K562 (cell line): ENCODE data around the gene ANO3. TPM values are rescaled to one million over a fixed set of nuclear protein-coding genes. Genes with fewer than 3 reads are reported as not detected.

ENCODE experiments used
- ATAC-seq: fragments of 200-7000 bp; cut with Tn5 transposase; 3 replicates; pipeline ENCODE4 v1.9.1; 2020; ENCODE audit warnings: moderate library complexity
- BruUV-seq: library from RNA; stranded (reverse); fragments of 400-500 nt; replicated peaks from 2 replicates; lab custom pipeline; 2021; lab: Mats Ljungman, UMichigan
- CTCF ChIA-PET: fragments of 300-600 bp; formaldehyde crosslinking; extraction: SDS; loops from one replicate; lab custom pipeline; 2021; ENCODE audit warnings: low intra/inter-chr PET ratio; lab: Yijun Ruan, JAX
- POLR2A ChIA-PET: fragments of 300-600, 350-650 bp; sonication (Branson Sonifier 250); formaldehyde crosslinking; extraction: SDS; loops from one replicate; lab custom pipeline; 2021; ENCODE audit warnings: antibody characterized with exemption, inconsistent platforms; lab: Yijun Ruan, JAX
- DNase-seq, 4 experiments: peaks; one replicate each; pipeline versions ENCODE4 v3.0.0 to v3.0.0-alpha.2; 2011 to 2018; ENCODE audit warnings: low spot score in 3 of 4, mixed read lengths in 3 of 4; ENCODE audit errors: extremely low read depth in 1 of 4
- FAIRE-seq: peaks from 2 replicates; lab custom pipeline; 2011; peaks lifted over from hg19 to GRCh38; lab: Jason Lieb, UNC
- H2AFZ ChIP-seq: 2 replicates; pipeline ENCODE4 v1.6.0; 2011; ENCODE audit warnings: low read depth, low read length, control low read depth, inconsistent platforms
- H3K27ac ChIP-seq: fragments of 200-600 bp; 3 replicates; pipeline ENCODE4 v1.8.0; 2011; ENCODE audit warnings: low read depth, mild to moderate bottlenecking, control low read depth, inconsistent platforms, low read length, moderate library complexity, mixed read lengths; ENCODE audit errors: extremely low read depth
- H3K27me3 ChIP-seq, 2 experiments: fragments of 300-600 bp in 1 of 2; 2 replicates in 1 of 2; 3 replicates in 1 of 2; pipeline versions ENCODE4 v1.6.0 to v1.8.0; 2011; ENCODE audit warnings: inconsistent platforms in 2 of 2, low read length in 2 of 2, mild to moderate bottlenecking in 1 of 2, mixed read lengths in 1 of 2, moderate library complexity in 1 of 2; ENCODE audit not compliant: control insufficient read depth in 2 of 2, insufficient read depth in 2 of 2
- H3K36me3 ChIP-seq: fragments of 300-600 bp; 3 replicates; pipeline ENCODE4 v1.8.0; 2011; ENCODE audit warnings: mild to moderate bottlenecking, low read length, inconsistent platforms; ENCODE audit not compliant: control insufficient read depth, insufficient read depth
- H3K4me1 ChIP-seq, 2 experiments: fragments of 200-600 bp in 1 of 2; replicated peaks in 1 of 2; 2 replicates in 1 of 2; 3 replicates in 1 of 2; pipeline versions ENCODE4 v1.5.1 to v1.8.0; 2011; ENCODE audit warnings: inconsistent platforms in 2 of 2, low read length in 2 of 2, mild to moderate bottlenecking in 1 of 2, mixed read lengths in 1 of 2, moderate library complexity in 1 of 2; ENCODE audit not compliant: control insufficient read depth in 2 of 2, insufficient read depth in 2 of 2
- H3K4me2 ChIP-seq: 2 replicates; pipeline ENCODE4 v1.6.1; 2011; ENCODE audit warnings: low read length, control low read depth, inconsistent platforms, mixed read lengths; ENCODE audit not compliant: insufficient read depth
- H3K4me3 ChIP-seq: fragments of 200-600 bp; sonication (generic), shearing (Covaris generic); 2 replicates; pipeline ENCODE4 v1.5.1; 2016; ENCODE audit warnings: control low read depth, inconsistent platforms
- H3K79me2 ChIP-seq: fragments of 200-600 bp; 3 replicates; pipeline ENCODE4 v1.8.0; 2011; ENCODE audit warnings: low read length, inconsistent platforms; ENCODE audit not compliant: control insufficient read depth, insufficient read depth
- H3K9ac ChIP-seq, 2 experiments: 2 replicates each; pipeline versions ENCODE4 v1.6.0 to v1.6.1; 2011; ENCODE audit warnings: low read depth in 2 of 2, low read length in 2 of 2, control low read depth in 1 of 2, inconsistent platforms in 1 of 2, mild to moderate bottlenecking in 1 of 2, mixed read lengths in 1 of 2; ENCODE audit not compliant: insufficient read depth in 1 of 2
- H3K9me1 ChIP-seq: one replicate; pipeline ENCODE4 v1.6.0; 2011; ENCODE audit warnings: inconsistent platforms, mild to moderate bottlenecking, low read length, moderate library complexity; ENCODE audit not compliant: control insufficient read depth, insufficient read depth
- H3K9me3 ChIP-seq: replicated peaks from 2 replicates; pipeline ENCODE4 v1.5.1; 2011; ENCODE audit warnings: low read depth, low read length, inconsistent platforms; ENCODE audit not compliant: control insufficient read depth, insufficient read depth
- H4K20me1 ChIP-seq: replicated peaks from 2 replicates; pipeline ENCODE4 v1.6.1; 2011; ENCODE audit warnings: low read length, inconsistent platforms, mixed read lengths; ENCODE audit not compliant: control insufficient read depth, insufficient read depth
- DLX4 ChIP-seq: fragments of 250-450 bp; sonication (Bioruptor Pico); IDR thresholded peaks from 2 replicates; pipeline ENCODE4 v1.6.1; 2021; ENCODE audit warnings: mild to moderate bottlenecking
- ETV1 ChIP-seq: fragments of 450-650 bp; conservative IDR thresholded peaks from 2 replicates; pipeline ENCODE4 v1.6.1; 2016; ENCODE audit warnings: missing genetic modification characterization, control low read depth, low read depth, missing compliant biosample characterization
- GTF2B ChIP-seq: IDR thresholded peaks from 2 replicates; pipeline ENCODE4 v1.6.1; 2011; ENCODE audit not compliant: insufficient read length; ENCODE audit errors: extremely low read depth
- ILF3 ChIP-seq: fragments of 450-650 bp; IDR thresholded peaks from 2 replicates; pipeline ENCODE4 v1.6.1; 2018; ENCODE audit warnings: antibody characterized with exemption, mild to moderate bottlenecking, moderate library complexity, borderline replicate concordance
- WGBS: fragments of 100-300 bp; shearing (Covaris generic); methylation state at CpG from one replicate; pipeline ENCODE4 v1.1.6; 2016; ENCODE audit warnings: low coverage, mixed read lengths; ENCODE audit not compliant: insufficient coverage; ENCODE audit errors: missing lambda C conversion rate; 5-methylcytosine and 5-hydroxymethylcytosine counted together
- in situ Hi-C: fragments of 300-500 bp; cut with MboI; formaldehyde crosslinking; loops from 4 replicates; pipeline ENCODE4 v1.15.0; 2018; ENCODE audit warnings: inconsistent platforms, mixed read lengths
- intact Hi-C: fragments of 100-400 bp; cut with micrococcal nuclease; formaldehyde crosslinking; loops from 2 replicates; pipeline ENCODE4 v1.14.2; 2022
- polyA plus RNA-seq, 8 experiments: library from polyadenylated mRNA; depleted of rRNA in 4 of 8; stranded (reverse) in 5 of 8; unstranded in 3 of 8; fragments of >200 nt; fragmentation: Nextera tagmentation in 2 of 8; fragmentation: Illumina TruSeq in 1 of 8; extraction: Ambion mirVana in 2 of 8; extraction: Trizol in 1 of 8; gene quantifications; 2 replicates each; pipeline versions ENCODE4 v1.2.1 to v1.2.3, GENCODE V29; 2011 to 2014; ENCODE audit warnings: inconsistent platforms in 1 of 8, missing spikeins in 1 of 8
- total RNA-seq, 7 experiments: library from RNA; depleted of rRNA in 6 of 7; stranded (reverse); fragments of >200 nt in 6 of 7; fragmentation: Illumina TruSeq in 2 of 7; extraction: Trizol in 2 of 7; gene quantifications; 2 replicates each; pipeline versions ENCODE4 v1.2.1 to v1.2.3, GENCODE V29; 2011 to 2021; ENCODE audit warnings: low replicate concordance in 1 of 7

Gene ANO3
- total and polyA plus RNA-seq, 9 of the 15 experiments (the other 6 are each of a cell fraction or from before 2014, with no cell fraction given), result 0.01 to 0.13 (median 0.04) TPM; not detected in 1

- no peak for FAIRE-seq
- H2AFZ ChIP-seq, result no peak overlapping the region
Measured at GRCh38 chr11:26283852-26284408, 48.0 kb upstream of the ANO3 start.

More at GRCh38 chr11:26283852-26284408, 48.0 kb upstream of the ANO3 start:
- Histone ChIP-seq H3K9me3 (no peaks in the 10 kb centered on the region), H4K20me1 (no peaks in the 10 kb centered on the region), H3K4me2 (no peak overlapping the region), H3K27me3 (no peaks in the 10 kb centered on the region), H3K36me3 (no peaks in the 10 kb centered on the region), H3K79me2 (no peaks in the 10 kb centered on the region), H3K4me1 (no peaks in the 10 kb centered on the region), H3K27ac (no peak overlapping the region), H3K9ac (no peak overlapping the region), H3K4me3 (no peak overlapping the region), H3K9me1 (no peaks in the 10 kb centered on the region)
- ATAC-seq (no peak), DNase-seq (no peak)
- WGBS, result 9% methylated on average over 6 of the region's 6 CpGs
- intact Hi-C loops (loop anchor here (10.0 kb wide), 1 partner anchor 1011 kb away; no protein-coding TSS in a partner anchor), in situ Hi-C loops (loop anchor here (25.0 kb wide), 1 partner anchor 1203 kb away; no protein-coding TSS in a partner anchor)
- ChIA-PET CTCF (interaction anchor here (1.2 to 1.3 kb wide), 2 partner anchors 366 to 1202 kb away, joined by 3 read pairs; no protein-coding TSS in a partner anchor), POLR2A (interaction anchor here (0.7 kb wide), 1 partner anchor 178 kb away, joined by 3 read pairs; no protein-coding TSS in a partner anchor)
- TF ChIP-seq GTF2B, result no peak
- no peak for TF ChIP-seq DLX4 (CRISPR knock-in tag)
- TF ChIP-seq ILF3, result no peak
- TF ChIP-seq ETV1 (tag), result no peak
- no TSS peak for BruUV-seq
